Daoy (cell line): ENCODE results near the gene RPF1. TPM values are rescaled to one million over a fixed set of nuclear protein-coding genes. Genes with fewer than 3 reads are reported as not detected.

ENCODE experiments used
- total RNA-seq: library from RNA; depleted of rRNA; stranded (reverse); fragments of >200 nt; shearing (Covaris generic); gene quantifications from 2 replicates; pipeline ENCODE4 v1.2.3, GENCODE V29; 2014; rRNA removed

RPF1 gene
- total RNA-seq, 1 experiment from 2014 or later: 185 TPM

Other genes with a start within 250 kb of the RPF1 start
- 1.9 and 5.9 TPM in 2 replicates for gene SAMD13, start 177.6 kb upstream of the RPF1 start, total RNA-seq
- gene DNASE2B, start 80.8 kb upstream of the RPF1 start, total RNA-seq: not detected in 2 replicates
- 0.24 and 0.63 TPM in 2 replicates for gene SPATA1, start 27.1 kb downstream of the RPF1 start, total RNA-seq
- gene GNG5, start 27.3 kb downstream of the RPF1 start, total RNA-seq: 81.4 and 84.1 TPM in 2 replicates
- gene CTBS, start 95.2 kb downstream of the RPF1 start, total RNA-seq: 7.5 and 11.0 TPM in 2 replicates
- gene SSX2IP, start 211.2 kb downstream of the RPF1 start, total RNA-seq: 46.9 and 68.5 TPM in 2 replicates